NCI-H1417 (cell line): ENCODE data around the gene PADI6.

Experiments used
- DNase-seq, 3 experiments: peaks; one replicate each; lab custom pipeline; 2025; lab: John Stamatoyannopoulos, UW

Gene PADI6

GRCh38 chr1:17356387-17357026 is 15.5 kb upstream of the PADI6 start:
- DNase-seq: no peak

GRCh38 chr1:17358557-17358956 is 13.4 kb upstream of the PADI6 start:
- no peak for DNase-seq

GRCh38 chr1:17359031-17359430 is 13.0 kb upstream of the PADI6 start:
- DNase-seq: no peak

GRCh38 chr1:17359808-17360207 is 12.2 kb upstream of the PADI6 start:
- DNase-seq: no peak

GRCh38 chr1:17360272-17360956 is 11.6 kb upstream of the PADI6 start:
- no peak for DNase-seq

- DNase-seq: no peak
Observed at GRCh38 chr1:17361687-17362086, 10.3 kb upstream of the PADI6 start.

- no peak for DNase-seq
Observed at GRCh38 chr1:17363351-17363750, 8.6 kb upstream of the PADI6 start.

- DNase-seq: no peak
Observed at GRCh38 chr1:17363771-17364170, 8.2 kb upstream of the PADI6 start.

- no peak for DNase-seq
Observed at GRCh38 chr1:17365293-17365692, 6.7 kb upstream of the PADI6 start.

GRCh38 chr1:17369466-17369865 is 2.5 kb upstream of the PADI6 start:
- DNase-seq: no peak

GRCh38 chr1:17370618-17371017 is 1.4 kb upstream of the PADI6 start:
- no peak for DNase-seq

- DNase-seq: no peak
Observed at GRCh38 chr1:17372955-17373354, 959 bp downstream of the PADI6 start.

GRCh38 chr1:17375651-17376050 is 3.7 kb downstream of the PADI6 start:
- DNase-seq: no peak

- peak in 2 of 3 experiments; percentile 72 to 87 for DNase-seq
Observed at GRCh38 chr1:17377325-17377953, 5.4 kb downstream of the PADI6 start.

- DNase-seq: no peak
Observed at GRCh38 chr1:17381161-17381560, 9.2 kb downstream of the PADI6 start.

GRCh38 chr1:17392199-17392740 is 20.3 kb downstream of the PADI6 start:
- no peak for DNase-seq

GRCh38 chr1:17393230-17393629 is 21.2 kb downstream of the PADI6 start:
- no peak for DNase-seq

GRCh38 chr1:17397910-17398695 is 26.1 kb downstream of the PADI6 start:
- DNase-seq: no peak

- no peak for DNase-seq
Observed at GRCh38 chr1:17400725-17401341, 28.8 kb downstream of the PADI6 start.

GRCh38 chr1:17401841-17402240 is 29.8 kb downstream of the PADI6 start:
- DNase-seq: no peak

- no peak for DNase-seq
Observed at GRCh38 chr1:17403081-17403480, 31.1 kb downstream of the PADI6 start.
